HCT116 (cell line): ENCODE measurements around the gene AMER3.

ENCODE experiments used
- ELF1 ChIP-seq: IDR thresholded peaks from 2 replicates; pipeline ENCODE4 v1.6.1; 2012; ENCODE audit warnings: low read depth, borderline replicate concordance
- EZH2 ChIP-seq: fragments of 200-600 bp; sonication (generic); IDR thresholded peaks from 2 replicates; pipeline ENCODE4 v1.6.1; 2017; ENCODE audit warnings: antibody characterized with exemption, mixed run types
- POLR2A ChIP-seq: IDR thresholded peaks from 2 replicates; pipeline ENCODE4 v1.7.0; 2011; ENCODE audit warnings: borderline replicate concordance; ENCODE audit not compliant: insufficient read depth, insufficient read length; ENCODE audit errors: extremely low read depth
- TF ChIP-seq, protein P1 (sequence below): IDR thresholded peaks from 2 replicates; pipeline ENCODE4 v1.6.1; 2012; ENCODE audit warnings: low read depth
- TF ChIP-seq, protein P2 (sequence below), 3 experiments: fragments of 200-600 bp in 1 of 3; sonication (generic) in 1 of 3; IDR thresholded peaks in 2 of 3; conservative IDR thresholded peaks in 1 of 3; 2 replicates each; pipeline ENCODE4 v1.5.1; 2012 to 2017; ENCODE audit warnings: low read depth in 2 of 3, low read length in 2 of 3, antibody characterized with exemption in 1 of 3, borderline replicate concordance in 1 of 3, control low read depth in 1 of 3, mild to moderate bottlenecking in 1 of 3, mixed read lengths in 1 of 3, mixed run types in 1 of 3, moderate library complexity in 1 of 3; ENCODE audit not compliant: insufficient read depth in 1 of 3

DNA sequence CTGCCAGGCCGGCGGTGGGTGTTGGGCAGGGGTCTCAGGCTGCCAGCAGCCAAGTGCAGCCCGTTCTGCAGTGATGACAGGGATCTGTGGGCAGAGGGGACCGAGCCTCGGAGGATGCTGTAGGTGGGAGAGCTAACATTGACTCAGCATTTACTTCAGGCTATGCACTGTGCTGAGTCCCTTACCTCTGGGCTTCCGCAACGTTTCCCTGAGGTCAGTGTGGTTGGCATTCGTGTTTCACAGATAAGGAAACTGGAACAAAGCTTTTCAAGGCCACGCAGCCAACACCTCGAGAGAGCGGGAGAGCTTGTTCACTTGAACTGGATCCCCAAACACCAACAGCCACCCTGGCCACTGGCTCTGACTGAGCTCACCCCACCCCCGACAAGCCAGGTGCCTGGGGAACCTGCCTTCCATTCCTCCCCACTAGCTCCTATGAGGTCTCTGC is 27.3 kb upstream of the AMER3 start:
- no peak for TF ChIP-seq EZH2
- TF ChIP-seq POLR2A: no peak
- TF ChIP-seq ELF1: no peak
- TF ChIP-seq, protein P1, sequence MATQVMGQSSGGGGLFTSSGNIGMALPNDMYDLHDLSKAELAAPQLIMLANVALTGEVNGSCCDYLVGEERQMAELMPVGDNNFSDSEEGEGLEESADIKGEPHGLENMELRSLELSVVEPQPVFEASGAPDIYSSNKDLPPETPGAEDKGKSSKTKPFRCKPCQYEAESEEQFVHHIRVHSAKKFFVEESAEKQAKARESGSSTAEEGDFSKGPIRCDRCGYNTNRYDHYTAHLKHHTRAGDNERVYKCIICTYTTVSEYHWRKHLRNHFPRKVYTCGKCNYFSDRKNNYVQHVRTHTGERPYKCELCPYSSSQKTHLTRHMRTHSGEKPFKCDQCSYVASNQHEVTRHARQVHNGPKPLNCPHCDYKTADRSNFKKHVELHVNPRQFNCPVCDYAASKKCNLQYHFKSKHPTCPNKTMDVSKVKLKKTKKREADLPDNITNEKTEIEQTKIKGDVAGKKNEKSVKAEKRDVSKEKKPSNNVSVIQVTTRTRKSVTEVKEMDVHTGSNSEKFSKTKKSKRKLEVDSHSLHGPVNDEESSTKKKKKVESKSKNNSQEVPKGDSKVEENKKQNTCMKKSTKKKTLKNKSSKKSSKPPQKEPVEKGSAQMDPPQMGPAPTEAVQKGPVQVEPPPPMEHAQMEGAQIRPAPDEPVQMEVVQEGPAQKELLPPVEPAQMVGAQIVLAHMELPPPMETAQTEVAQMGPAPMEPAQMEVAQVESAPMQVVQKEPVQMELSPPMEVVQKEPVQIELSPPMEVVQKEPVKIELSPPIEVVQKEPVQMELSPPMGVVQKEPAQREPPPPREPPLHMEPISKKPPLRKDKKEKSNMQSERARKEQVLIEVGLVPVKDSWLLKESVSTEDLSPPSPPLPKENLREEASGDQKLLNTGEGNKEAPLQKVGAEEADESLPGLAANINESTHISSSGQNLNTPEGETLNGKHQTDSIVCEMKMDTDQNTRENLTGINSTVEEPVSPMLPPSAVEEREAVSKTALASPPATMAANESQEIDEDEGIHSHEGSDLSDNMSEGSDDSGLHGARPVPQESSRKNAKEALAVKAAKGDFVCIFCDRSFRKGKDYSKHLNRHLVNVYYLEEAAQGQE: no peak
- TF ChIP-seq, protein P2, sequence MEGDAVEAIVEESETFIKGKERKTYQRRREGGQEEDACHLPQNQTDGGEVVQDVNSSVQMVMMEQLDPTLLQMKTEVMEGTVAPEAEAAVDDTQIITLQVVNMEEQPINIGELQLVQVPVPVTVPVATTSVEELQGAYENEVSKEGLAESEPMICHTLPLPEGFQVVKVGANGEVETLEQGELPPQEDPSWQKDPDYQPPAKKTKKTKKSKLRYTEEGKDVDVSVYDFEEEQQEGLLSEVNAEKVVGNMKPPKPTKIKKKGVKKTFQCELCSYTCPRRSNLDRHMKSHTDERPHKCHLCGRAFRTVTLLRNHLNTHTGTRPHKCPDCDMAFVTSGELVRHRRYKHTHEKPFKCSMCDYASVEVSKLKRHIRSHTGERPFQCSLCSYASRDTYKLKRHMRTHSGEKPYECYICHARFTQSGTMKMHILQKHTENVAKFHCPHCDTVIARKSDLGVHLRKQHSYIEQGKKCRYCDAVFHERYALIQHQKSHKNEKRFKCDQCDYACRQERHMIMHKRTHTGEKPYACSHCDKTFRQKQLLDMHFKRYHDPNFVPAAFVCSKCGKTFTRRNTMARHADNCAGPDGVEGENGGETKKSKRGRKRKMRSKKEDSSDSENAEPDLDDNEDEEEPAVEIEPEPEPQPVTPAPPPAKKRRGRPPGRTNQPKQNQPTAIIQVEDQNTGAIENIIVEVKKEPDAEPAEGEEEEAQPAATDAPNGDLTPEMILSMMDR (IDR thresholded peaks at IDR 0.05 in 2 of 3, conservative IDR thresholded peaks at IDR 0.05 in 1 of 3; ENCODE audit: borderline replicate concordance in 1 of 3, insufficient read depth in 1 of 3, low read depth in 2 of 3, low read length in 2 of 3): no peak
